Panc1 (cell line): Measurements from ENCODE around the gene CACNG1. TPM values are rescaled to one million over a fixed set of nuclear protein-coding genes. Genes with fewer than 3 reads are reported as not detected.

Experiments used
- ATAC-seq: fragments of 200-7000 bp; cut with Tn5 transposase; 2 replicates; pipeline ENCODE4 v1.9.1; 2020; ENCODE audit warnings: mild to moderate bottlenecking, moderate library complexity
- BruUV-seq: library from RNA; stranded (reverse); fragments of 400-500 nt; replicated peaks from 2 replicates; lab custom pipeline; 2021; lab: Mats Ljungman, UMichigan
- CTCF ChIA-PET: fragments of 300-600 bp; sonication (Branson Sonifier 250); formaldehyde crosslinking; loops from one replicate; lab custom pipeline; 2022; ENCODE audit warnings: antibody characterized with exemption; lab: Charles Lee
- POLR2A ChIA-PET: fragments of 300-600 bp; sonication (Branson Sonifier 250); formaldehyde crosslinking; loops from one replicate; lab custom pipeline; 2022; ENCODE audit warnings: antibody characterized with exemption; lab: Charles Lee
- DNase-seq: peaks from one replicate; pipeline ENCODE4 v3.0.0-alpha.2; 2010; ENCODE audit warnings: low read depth, low spot score
- H3K27ac ChIP-seq: 2 replicates; pipeline ENCODE4 v1.5.1; 2011; ENCODE audit warnings: mild to moderate bottlenecking, low read length, inconsistent platforms
- H3K27me3 ChIP-seq: fragments of 200-500 bp; sonication (Bioruptor generic); 2 replicates; pipeline ENCODE4 v1.6.0; 2014; ENCODE audit warnings: low read length, inconsistent platforms; ENCODE audit not compliant: control insufficient read depth, insufficient read depth
- H3K36me3 ChIP-seq: fragments of 200-500 bp; sonication (Bioruptor generic); 2 replicates; pipeline ENCODE4 v1.5.1; 2014; ENCODE audit warnings: inconsistent platforms, mild to moderate bottlenecking, low read length, moderate library complexity; ENCODE audit not compliant: control insufficient read depth, insufficient read depth
- H3K4me1 ChIP-seq: 2 replicates; pipeline ENCODE4 v1.5.1; 2011; ENCODE audit warnings: inconsistent platforms, mild to moderate bottlenecking, low read length, moderate library complexity; ENCODE audit not compliant: control insufficient read depth, insufficient read depth
- H3K4me3 ChIP-seq, 2 experiments: 2 replicates each; pipeline ENCODE4 v1.5.1; 2011 to 2012; ENCODE audit warnings: low read depth in 2 of 2, low read length in 2 of 2, mild to moderate bottlenecking in 2 of 2, inconsistent platforms in 1 of 2, moderate library complexity in 1 of 2
- H3K9me3 ChIP-seq: fragments of 200-500 bp; sonication (Bioruptor generic); 2 replicates; pipeline ENCODE4 v1.5.1; 2014; ENCODE audit warnings: low read depth, mild to moderate bottlenecking, inconsistent platforms, low read length, moderate library complexity; ENCODE audit not compliant: control insufficient read depth, insufficient read depth
- CTCF ChIP-seq: fragments of 450-650 bp; IDR thresholded peaks from 2 replicates; pipeline ENCODE4 v1.5.1; 2017; ENCODE audit warnings: mild to moderate bottlenecking
- POLR2AphosphoS5 ChIP-seq: IDR thresholded peaks from 2 replicates; pipeline ENCODE4 v1.6.1; 2012; ENCODE audit warnings: mild to moderate bottlenecking, low read depth, low read length, moderate library complexity
- REST ChIP-seq, 2 experiments: IDR thresholded peaks; 2 replicates each; pipeline ENCODE4 v1.6.1; 2011 to 2012; ENCODE audit warnings: low read depth in 2 of 2, control low read depth in 1 of 2, low read length in 1 of 2, mild to moderate bottlenecking in 1 of 2, moderate library complexity in 1 of 2; ENCODE audit not compliant: insufficient read depth in 1 of 2
- SIN3A ChIP-seq: IDR thresholded peaks from 2 replicates; pipeline ENCODE4 v1.6.1; 2012; ENCODE audit warnings: low read depth, mild to moderate bottlenecking, low read length, moderate library complexity, borderline replicate concordance; ENCODE audit not compliant: insufficient read depth
- TCF7L2 ChIP-seq: IDR thresholded peaks from 2 replicates; pipeline ENCODE4 v1.6.1; 2011; ENCODE audit warnings: mild to moderate bottlenecking, low read depth, low read length, inconsistent platforms
- in situ Hi-C: cut with HindIII; loops from 2 replicates; pipeline ENCODE4 v1.10.0; 2016; ENCODE audit warnings: low sequenced_read_pairs, low pct_unique_long_range_greater_than_20kb
- intact Hi-C: fragments of 100-400 bp; cut with micrococcal nuclease; formaldehyde crosslinking; loops from one replicate; pipeline ENCODE4 v1.10.0; 2022; ENCODE audit not compliant: unreplicated experiment
- total RNA-seq: library from RNA; stranded (reverse); gene quantifications from one replicate; pipeline ENCODE4 v1.2.1, GENCODE V29; 2021; ENCODE audit not compliant: unreplicated experiment

CACNG1 gene
- total RNA-seq, 1 experiment from 2014 or later = 0.13 TPM

DNA sequence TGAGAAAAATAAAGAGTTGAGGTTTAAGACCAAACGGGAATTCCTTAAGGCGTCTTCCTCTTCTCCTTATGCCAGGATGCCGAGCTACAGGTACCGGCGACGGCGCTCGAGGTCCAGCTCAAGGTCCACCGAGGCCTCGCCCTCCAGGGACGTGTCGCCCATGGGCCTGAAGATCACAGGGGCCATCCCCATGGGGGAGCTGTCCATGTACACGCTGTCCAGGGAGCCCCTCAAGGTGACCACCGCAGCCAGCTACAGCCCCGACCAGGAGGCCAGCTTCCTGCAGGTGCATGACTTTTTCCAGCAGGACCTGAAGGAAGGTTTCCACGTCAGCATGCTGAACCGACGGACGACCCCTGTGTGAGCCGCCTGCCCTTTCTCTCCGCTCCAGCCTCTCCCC lies 13.7 kb upstream of the CACNG1 start:
- TF ChIP-seq REST (IDR thresholded peaks at IDR 0.05; ENCODE audit: insufficient read depth in 1 of 2, low read depth in 2 of 2, low read length in 1 of 2) (no peak), CTCF (no peak), SIN3A (no peak), TCF7L2 (no peak), POLR2AphosphoS5 (no peak)
- H3K36me3 ChIP-seq = no peaks in the 10 kb centered on the region
- in situ Hi-C loops = no loop called here
- ATAC-seq = no peak
- ChIA-PET POLR2A (no interaction called here), CTCF (no interaction called here)
- H3K4me3 ChIP-seq = no peak overlapping the region
- no peak overlapping the region for H3K27ac ChIP-seq
- no peaks in the 10 kb centered on the region for H3K4me1 ChIP-seq
- intact Hi-C loops = no loop called here
- H3K9me3 ChIP-seq = no peaks in the 10 kb centered on the region
- H3K27me3 ChIP-seq = no peaks in the 10 kb centered on the region
- no TSS peak for BruUV-seq
- no peak for DNase-seq

DNA sequence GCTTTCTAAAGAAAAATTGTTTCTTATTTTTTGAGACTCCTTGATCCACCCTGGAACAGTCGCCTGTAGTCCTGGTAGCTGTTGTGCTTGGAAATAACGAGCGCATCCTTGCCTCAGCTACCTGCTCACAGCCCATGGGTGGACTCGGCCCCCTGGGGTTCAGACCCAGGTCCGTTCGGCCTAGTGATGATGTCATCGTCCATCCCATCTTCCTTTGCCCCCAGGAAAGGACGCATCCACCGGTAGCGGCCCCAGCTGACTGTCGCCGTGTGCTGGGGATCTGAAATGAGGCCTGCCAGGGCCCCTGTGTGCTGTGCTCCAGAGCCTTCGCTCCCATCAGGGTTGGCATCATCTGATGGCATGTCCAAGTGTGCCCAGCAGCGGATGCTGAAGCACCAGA lies 12.0 kb upstream of the CACNG1 start:
- no peak overlapping the region for H3K4me3 ChIP-seq
- TF ChIP-seq CTCF (no peak), TCF7L2 (no peak), REST (IDR thresholded peaks at IDR 0.05; ENCODE audit: insufficient read depth in 1 of 2, low read depth in 2 of 2, low read length in 1 of 2) (no peak), SIN3A (no peak), POLR2AphosphoS5 (no peak)
- intact Hi-C loops = no loop called here
- POLR2A ChIA-PET = no interaction called here
- H3K27me3 ChIP-seq = no peaks in the 10 kb centered on the region
- in situ Hi-C loops = no loop called here
- DNase-seq = no peak
- no peaks in the 10 kb centered on the region for H3K36me3 ChIP-seq
- no peaks in the 10 kb centered on the region for H3K9me3 ChIP-seq
- CTCF ChIA-PET = no interaction called here
- ATAC-seq = no peak
- BruUV-seq = no TSS peak
- H3K4me1 ChIP-seq = no peaks in the 10 kb centered on the region
- H3K27ac ChIP-seq = no peak overlapping the region
